GM18517 (cell line): ENCODE data around the gene TMEM123.

Experiments
- ATAC-seq: cut with Tn5 transposase; IDR thresholded peaks from one replicate; pipeline ENCODE4 v1.9.1; 2021; ENCODE audit warnings: mild to moderate bottlenecking, moderate library complexity; ENCODE audit not compliant: unreplicated experiment

TMEM123 gene

DNA sequence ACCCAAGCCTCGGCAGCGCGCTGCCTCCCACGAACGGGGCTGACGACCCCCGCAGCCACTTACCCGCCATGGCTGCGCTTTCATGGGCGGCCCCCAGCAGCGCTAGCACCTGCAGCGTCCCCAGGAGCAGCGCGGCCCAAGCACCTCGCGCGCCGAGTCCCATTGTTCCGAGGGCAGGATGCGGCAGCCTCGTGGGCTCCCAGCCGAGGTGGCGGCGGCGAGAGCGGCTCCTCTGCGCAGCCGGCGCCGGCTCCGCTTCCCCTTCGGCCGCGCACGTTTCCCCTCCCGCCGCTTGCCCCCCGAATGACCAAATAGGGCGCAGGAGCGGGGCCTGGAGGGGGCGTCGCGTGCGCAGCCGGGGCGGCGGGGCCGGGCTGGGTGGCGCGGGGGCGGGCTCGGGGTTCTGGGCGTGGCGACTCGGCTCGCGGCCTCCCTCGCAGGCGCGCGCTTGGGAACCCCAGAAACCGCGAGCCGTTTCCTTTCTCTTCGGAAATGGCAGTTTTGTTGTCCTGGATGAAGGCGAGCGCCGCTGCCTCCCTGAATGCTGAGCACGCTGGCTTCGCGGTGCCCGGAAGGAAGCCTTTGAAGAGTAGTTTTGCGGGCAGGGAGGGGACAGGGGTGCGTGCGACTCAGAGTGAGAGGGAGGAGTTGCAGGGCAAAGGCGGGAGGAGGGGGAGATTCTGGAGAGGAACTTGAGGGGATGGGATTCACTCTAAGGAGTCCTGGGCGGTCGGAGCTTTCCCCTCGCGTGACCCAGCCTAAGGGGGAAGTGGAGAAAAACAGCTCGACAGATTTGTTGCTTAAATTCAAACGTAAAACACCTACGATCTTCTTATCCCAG is at the start of gene TMEM123:
TMEM123 (minus strand) TSS at position 305 of the 841 bp plus-strand sequence; CDS start at position 163, 142 bp downstream.
- ATAC-seq, result peak; percentile 45

DNA sequence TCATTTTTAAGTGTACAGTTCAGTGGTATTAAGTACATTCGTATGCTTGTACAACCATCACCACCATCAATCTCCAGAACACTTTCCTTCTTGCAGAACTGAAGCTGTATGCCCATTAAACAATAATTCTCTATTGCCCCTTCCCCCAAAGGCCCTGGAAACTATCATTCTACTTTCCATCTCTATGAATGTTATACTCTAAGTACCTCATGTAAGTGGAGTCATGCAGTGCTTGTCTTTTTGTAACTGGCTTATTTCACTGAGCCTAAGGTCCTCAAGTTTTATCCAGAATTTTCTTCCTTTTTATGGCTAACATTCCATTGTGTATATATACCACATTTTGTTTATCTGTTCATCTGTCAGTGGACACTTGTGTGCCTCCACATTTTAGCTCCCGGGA is 48.3 kb upstream of the TMEM123 start:
- no peak for ATAC-seq

- ATAC-seq, result no peak
These were observed 47.4 kb upstream of the TMEM123 start for GRCh38 chr11:102499931-102500330.

- ATAC-seq, result no peak
These were observed 46.6 kb upstream of the TMEM123 start for GRCh38 chr11:102499151-102499550.

DNA sequence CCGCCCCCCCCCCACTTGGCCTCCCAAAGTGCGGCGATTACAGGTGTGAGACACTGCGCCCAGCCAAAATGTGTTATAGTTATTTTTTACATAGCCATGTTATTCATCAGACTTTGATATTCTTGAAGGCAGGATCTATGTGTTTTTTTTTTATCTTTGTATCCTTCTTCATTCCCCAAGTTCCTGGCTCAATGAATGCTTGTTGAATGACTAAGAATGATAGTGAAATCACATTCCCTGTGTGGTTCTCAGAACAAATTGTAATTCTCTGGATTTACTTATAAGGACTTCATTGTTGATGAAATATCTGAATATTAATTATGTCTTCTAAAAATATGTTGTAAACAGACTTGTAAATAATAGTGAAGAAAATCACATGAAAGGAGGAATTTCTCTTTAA is 44.5 kb upstream of the TMEM123 start:
- no peak for ATAC-seq

- peak; percentile 81 for ATAC-seq
These were observed 42.8 kb upstream of the TMEM123 start for GRCh38 chr11:102495161-102496042.

DNA sequence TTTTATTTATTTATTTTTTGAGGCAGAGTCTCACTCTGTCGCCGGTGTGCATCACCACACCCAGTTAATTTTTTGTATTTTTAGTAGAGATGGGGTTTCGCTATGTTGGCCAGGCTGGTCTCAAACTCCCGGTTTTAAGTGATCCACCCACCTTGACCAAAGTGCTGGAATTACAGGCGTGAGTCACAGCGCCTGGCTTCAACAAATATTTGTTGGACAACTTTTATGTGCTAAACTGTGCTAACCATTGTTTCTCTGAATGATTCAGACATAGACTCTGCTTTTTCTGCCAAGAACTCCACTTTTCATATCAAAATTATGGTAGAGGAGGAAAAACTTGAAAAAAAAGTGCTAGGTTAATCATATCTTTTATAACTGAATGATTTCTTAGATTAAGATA is 41.7 kb upstream of the TMEM123 start:
- ATAC-seq, result no peak

- no peak for ATAC-seq
These were observed 41.0 kb upstream of the TMEM123 start for GRCh38 chr11:102493524-102493923.

- ATAC-seq, result no peak
These were observed 39.4 kb upstream of the TMEM123 start for GRCh38 chr11:102491969-102492368.

DNA sequence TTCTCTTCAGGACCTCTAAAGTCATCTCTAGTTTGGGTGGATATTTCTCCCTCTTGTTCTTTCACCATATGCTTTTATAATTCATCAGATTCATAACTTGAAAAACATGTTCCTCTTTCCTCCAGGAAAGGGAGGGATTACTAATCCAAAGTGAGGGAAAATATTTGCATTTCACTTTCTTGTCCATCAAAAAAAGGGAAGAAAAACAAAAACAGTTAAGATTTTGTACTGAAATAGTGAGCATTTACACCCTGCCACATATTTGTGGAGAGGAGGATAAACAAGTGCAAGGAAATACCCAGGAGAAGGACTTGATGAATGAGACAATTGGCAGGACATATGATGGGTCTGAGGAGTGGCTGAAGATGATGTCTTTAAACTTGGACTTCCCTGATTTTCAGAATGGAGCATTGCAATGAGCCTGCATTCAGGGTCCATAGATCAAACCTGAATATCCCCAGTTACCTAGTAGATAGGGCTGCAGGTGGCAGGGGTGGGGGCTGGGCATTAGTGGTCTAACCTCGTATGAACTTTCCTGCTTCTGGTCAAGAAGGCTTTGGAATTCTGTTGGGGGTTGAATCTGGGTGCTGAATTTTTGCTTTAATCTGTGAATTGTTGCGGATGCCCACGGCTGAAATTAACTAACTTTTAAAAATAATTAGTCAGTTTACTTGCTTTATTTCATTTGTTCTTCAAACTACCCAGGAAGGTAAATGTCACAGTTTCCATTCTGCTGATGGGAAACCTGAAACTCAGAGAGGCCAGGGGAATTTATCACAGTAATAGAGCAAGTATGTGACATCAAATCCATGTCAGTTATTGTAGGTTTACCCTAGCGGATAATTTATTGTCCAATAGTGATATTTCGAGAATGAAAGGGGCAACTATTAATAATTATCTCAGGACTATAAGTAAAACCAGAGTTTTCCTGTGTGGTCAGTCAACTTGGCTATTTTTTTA is 36.9 kb upstream of the TMEM123 start:
- ATAC-seq, result no peak

DNA sequence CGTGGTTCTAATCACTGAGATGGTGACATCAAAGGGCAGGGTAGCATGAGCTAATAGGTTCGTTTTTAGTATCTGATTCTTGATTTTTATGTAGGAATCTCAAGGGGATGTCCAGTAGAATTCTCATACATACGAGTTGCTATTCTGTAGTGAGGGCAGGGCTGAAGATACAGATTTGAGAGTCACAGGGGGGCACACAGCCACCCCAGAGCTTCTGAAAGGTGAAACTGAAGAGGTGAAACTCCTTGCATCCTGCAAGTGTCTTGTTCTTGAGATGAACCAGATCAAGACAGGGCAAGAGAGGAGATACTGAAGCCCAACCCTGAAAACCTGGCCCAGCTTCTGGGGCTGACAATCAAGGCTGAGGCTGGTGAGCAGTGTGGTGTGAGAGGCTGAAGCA is 35.6 kb upstream of the TMEM123 start:
- ATAC-seq, result peak; percentile 94

DNA sequence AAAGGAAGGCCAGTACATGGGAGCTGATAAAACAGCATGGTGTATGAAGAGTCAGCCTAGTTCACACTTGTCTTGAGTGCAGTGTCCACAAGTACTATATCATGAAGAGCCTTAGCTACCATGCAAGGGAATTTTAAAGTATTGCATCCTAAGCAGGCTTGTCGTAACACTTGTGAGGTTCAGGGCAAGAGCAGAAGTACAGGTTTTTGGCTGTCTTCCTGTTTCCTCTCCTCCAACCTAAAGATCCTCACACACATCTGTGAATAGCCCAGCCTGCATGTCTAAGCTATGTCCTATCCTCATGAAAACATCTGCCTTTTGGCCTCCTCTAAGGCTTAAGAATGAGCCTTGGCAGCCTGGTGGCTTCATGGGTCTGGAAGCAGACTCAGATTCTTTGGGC is 34.6 kb upstream of the TMEM123 start:
- ATAC-seq, result no peak

DNA sequence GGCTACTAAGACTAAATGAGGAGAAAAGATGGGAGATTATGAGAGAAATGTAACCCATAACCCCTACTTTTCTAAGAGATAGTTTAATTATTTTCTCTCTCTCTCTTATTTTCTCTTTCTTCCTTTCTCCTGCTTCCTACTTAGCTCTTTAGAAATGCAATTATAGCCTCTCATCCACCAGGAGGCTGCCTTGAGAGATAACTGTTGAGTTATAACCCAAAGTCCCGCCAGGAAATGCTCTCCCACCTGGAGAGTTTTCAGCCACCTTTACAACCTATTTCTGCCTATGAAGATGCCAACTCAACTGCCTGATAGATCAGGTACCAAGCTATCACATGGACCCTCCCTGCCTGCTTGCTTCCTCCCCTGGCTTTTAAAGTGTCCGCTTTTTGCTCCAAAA is 34.0 kb upstream of the TMEM123 start:
- ATAC-seq, result no peak

DNA sequence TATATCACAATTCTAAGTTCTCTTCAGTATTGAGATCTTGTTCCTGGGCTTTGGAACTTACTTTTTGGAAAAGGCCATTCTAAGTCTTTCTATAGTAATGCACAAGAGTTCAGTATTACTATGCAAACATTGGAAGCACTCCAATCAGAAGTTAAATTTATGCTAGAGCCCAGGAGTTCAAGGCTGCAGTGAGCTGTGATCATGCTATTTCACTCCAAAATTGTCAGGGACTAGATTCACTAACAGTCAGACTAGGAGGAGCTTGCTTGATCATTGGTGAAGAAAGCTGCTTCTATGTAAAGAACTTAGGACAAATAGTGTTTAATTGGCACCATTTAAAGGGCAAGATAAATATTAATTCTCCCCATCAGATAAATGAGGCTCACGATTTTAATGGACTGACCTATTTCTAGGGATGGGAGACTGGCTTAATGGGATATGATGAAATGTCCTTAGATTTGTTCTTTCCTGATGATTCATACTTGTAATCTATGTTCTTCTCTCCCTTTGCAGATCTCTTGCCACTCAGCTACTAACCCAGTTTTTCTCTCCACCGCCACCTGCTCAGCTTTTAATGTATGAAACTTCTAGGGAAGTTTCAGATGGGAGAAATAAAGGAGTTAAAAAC is 32.6 kb upstream of the TMEM123 start:
- no peak for ATAC-seq

- ATAC-seq, result no peak
These were observed 29.9 kb upstream of the TMEM123 start for GRCh38 chr11:102482433-102482832.

DNA sequence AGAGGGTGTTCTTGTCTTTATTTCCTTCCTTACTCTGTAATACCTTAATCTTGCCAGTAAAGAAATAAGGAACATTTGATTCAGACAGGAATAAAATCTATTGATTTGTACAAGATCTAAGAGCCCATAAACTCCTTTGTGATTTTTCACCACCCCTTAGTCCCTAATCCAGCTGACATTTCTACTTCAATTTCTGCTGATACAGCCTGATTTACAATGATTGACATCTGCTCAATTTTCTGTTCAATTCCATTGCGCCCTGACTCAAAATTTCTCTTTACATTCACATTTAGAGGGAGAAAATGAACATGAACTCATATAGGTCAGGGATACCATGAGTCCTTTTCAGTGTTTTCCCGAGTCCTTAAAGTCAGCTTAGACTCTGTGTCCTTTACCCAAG is 27.2 kb upstream of the TMEM123 start:
- ATAC-seq, result no peak

DNA sequence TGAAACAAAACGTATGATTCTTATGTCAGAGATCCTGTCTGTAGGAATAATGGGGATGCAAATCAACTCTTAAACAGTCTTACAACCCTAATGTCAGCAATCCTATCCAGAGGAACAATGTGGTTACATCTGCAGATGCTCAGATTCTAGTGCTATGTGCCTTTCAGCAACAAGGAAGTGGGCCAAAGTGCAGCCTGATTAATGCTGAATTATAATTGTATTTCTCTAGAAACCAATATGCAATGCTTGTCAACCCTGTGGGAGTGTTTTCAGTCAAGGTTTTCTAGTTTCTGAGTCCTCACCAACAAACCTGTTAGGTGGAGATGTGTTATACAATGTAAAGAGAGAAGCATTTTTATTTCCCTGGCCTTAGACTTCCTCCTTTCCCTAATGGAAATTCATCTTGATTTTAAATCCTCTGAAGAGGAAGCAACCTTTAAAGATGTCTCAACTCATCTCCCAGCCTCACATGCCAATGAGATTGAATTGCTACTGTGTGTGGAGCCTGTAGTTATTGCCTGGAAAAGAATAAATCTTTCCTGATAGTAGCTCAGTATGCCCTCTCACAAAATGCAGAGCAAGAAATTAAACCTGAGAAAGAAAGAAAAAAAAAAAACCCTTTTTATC is 26.2 kb upstream of the TMEM123 start:
- ATAC-seq, result no peak

GRCh38 chr11:102476812-102477211 is 24.2 kb upstream of the TMEM123 start:
- ATAC-seq, result no peak

DNA sequence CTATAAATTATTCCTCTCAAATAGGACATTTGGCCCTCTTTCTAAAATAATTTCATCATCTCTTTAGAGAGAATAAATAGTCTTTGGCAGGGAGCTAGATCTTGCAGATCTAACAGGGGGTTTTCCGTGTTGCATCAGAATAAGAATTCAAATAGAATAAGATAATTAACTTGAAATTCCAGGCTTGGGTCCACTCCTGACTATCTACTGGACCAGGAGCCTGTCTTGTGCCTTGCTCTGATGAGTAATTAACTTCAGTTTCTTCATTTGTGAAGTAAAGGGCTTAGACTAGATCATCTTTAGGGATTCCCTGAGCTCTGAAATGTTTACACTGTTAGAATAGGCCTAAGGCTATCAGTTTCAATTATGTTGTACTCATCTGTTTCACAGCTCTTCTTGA is 23.5 kb upstream of the TMEM123 start:
- no peak for ATAC-seq

DNA sequence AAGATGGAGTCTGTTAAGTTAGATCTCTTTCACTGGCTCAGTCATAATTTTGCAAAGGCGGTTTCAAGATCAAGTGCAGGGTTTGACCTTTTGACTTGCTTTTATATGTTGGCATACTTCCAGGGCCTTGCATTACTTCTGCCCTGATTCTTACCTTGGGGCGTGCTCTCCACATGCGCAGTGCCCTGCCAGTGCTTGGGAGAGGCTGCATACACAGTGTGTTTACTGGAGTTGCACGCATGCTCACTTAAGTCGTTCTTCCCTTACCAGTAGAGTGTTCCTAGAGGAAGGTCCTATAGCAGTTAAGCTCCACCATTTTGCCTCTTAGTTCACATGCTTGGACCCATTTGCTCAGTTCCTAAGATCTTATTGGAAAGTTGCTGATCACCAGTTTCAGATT is 21.0 kb upstream of the TMEM123 start:
- no peak for ATAC-seq
